ENCODE results near the gene FYCO1. TPM values are rescaled to one million over a fixed set of nuclear protein-coding genes. Genes with fewer than 3 reads are reported as not detected.

Gene FYCO1
- total RNA-seq, 3 donors from 2014 or later: 9.3 to 9.9 (median 9.8) TPM

- ATAC-seq (no peak), DNase-seq (no peak)
- H3K36me3 Mint-ChIP-seq (ENCODE audit: insufficient read depth): peaks cover 48% of the 10 kb centered on the region
- H3K4me3 Mint-ChIP-seq: no peak overlapping the region
- peaks cover 11% of the 10 kb centered on the region for H3K4me1 Mint-ChIP-seq (ENCODE audit: low read depth)
- no peaks in the 10 kb centered on the region for H3K27me3 Mint-ChIP-seq (ENCODE audit: low read depth)
- H3K9me3 Mint-ChIP-seq: no peaks in the 10 kb centered on the region
Measured at GRCh38 chr3:45922950-45923590, 72.6 kb downstream of the FYCO1 start.

GRCh38 chr3:45922039-45922326, 73.6 kb downstream of the FYCO1 start:
- Mint-ChIP-seq H3K9me3 (no peaks in the 10 kb centered on the region), H3K27me3 (ENCODE audit: low read depth) (no peaks in the 10 kb centered on the region), H3K4me1 (ENCODE audit: low read depth) (peaks cover 13% of the 10 kb centered on the region), H3K36me3 (ENCODE audit: insufficient read depth) (peaks cover 39% of the 10 kb centered on the region), H3K4me3 (no peak overlapping the region)
- DNase-seq: no peak
- no peak for ATAC-seq

GRCh38 chr3:45921158-45922038, 74.2 kb downstream of the FYCO1 start:
- Mint-ChIP-seq H3K4me1 (ENCODE audit: low read depth) (peaks cover 19% of the 10 kb centered on the region), H3K4me3 (no peak overlapping the region), H3K9me3 (no peaks in the 10 kb centered on the region), H3K36me3 (ENCODE audit: insufficient read depth) (peaks cover 37% of the 10 kb centered on the region), H3K27me3 (ENCODE audit: low read depth) (no peaks in the 10 kb centered on the region)
- ATAC-seq (no peak), DNase-seq (no peak)

GRCh38 chr3:45917146-45917898, 78.3 kb downstream of the FYCO1 start:
- peaks cover 40% of the 10 kb centered on the region for H3K4me1 Mint-ChIP-seq (ENCODE audit: low read depth)
- H3K27me3 Mint-ChIP-seq (ENCODE audit: low read depth): no peaks in the 10 kb centered on the region
- no peak overlapping the region for H3K4me3 Mint-ChIP-seq

GRCh38 chr3:45915518-45916231, 79.9 kb downstream of the FYCO1 start:
- Mint-ChIP-seq H3K36me3 (ENCODE audit: insufficient read depth) (peaks cover 16% of the 10 kb centered on the region), H3K4me3 (peak overlapping the region; percentile 61), H3K27me3 (ENCODE audit: low read depth) (peaks cover 2% of the 10 kb centered on the region), H3K9me3 (no peaks in the 10 kb centered on the region), H3K4me1 (ENCODE audit: low read depth) (peaks cover 40% of the 10 kb centered on the region)
- DNase-seq (peak; percentile 78), ATAC-seq (peak; percentile 91 to 94)

More at GRCh38 chr3:45917146-45917898, 78.3 kb downstream of the FYCO1 start:
- DNase-seq (no peak), ATAC-seq (no peak)
- Mint-ChIP-seq H3K9me3 (no peaks in the 10 kb centered on the region), H3K36me3 (ENCODE audit: insufficient read depth) (peaks cover 19% of the 10 kb centered on the region)

GRCh38 chr3:45915059-45915439, 80.6 kb downstream of the FYCO1 start:
- peaks cover 15% of the 10 kb centered on the region for H3K36me3 Mint-ChIP-seq (ENCODE audit: insufficient read depth)
- peak overlapping the region; percentile 61 for H3K4me3 Mint-ChIP-seq
- DNase-seq (no peak), ATAC-seq (no peak)
- peaks cover 2% of the 10 kb centered on the region for H3K27me3 Mint-ChIP-seq (ENCODE audit: low read depth)
- H3K4me1 Mint-ChIP-seq (ENCODE audit: low read depth): peaks cover 44% of the 10 kb centered on the region
- H3K9me3 Mint-ChIP-seq: no peaks in the 10 kb centered on the region

DNA sequence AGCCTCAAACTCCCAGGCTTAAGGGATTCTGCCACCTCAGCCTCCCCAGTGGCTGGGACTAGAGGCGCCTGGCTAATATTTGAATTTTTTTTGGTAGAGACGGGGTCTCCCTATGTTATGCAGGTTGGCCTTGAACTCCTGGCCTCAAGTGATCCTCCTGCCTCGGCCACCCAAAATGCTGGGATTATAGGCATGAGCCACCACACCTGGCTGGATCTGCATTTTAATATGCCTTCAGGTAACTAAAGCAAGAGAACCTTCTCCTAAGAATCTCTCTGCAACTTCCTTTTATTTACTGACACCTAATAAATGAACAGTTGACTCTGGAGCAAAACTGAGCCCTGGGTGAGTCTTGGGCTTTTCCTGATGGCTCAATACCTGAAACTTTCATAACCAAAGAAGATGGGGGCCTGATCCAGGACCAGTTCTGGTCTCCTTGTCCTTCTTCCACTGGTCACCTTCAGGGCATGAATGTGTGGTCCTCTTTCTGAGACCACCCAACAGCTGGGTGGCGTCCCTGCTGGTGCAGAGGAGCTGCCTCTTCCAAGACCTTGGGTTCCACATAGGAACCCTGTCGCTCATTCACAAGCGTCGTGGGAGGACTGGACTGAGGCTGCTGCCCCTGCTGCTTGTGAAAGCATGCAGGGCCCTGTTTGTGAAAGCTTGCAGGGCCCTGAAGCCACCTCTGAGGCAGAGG, 81.1 kb downstream of the FYCO1 start:
- DNase-seq (no peak), ATAC-seq (no peak)
- H3K4me1 Mint-ChIP-seq (ENCODE audit: low read depth): peaks cover 44% of the 10 kb centered on the region
- peaks cover 17% of the 10 kb centered on the region for H3K36me3 Mint-ChIP-seq (ENCODE audit: insufficient read depth)
- no peaks in the 10 kb centered on the region for H3K9me3 Mint-ChIP-seq
- H3K27me3 Mint-ChIP-seq (ENCODE audit: low read depth): peaks cover 2% of the 10 kb centered on the region
- no peak overlapping the region for H3K4me3 Mint-ChIP-seq

DNA sequence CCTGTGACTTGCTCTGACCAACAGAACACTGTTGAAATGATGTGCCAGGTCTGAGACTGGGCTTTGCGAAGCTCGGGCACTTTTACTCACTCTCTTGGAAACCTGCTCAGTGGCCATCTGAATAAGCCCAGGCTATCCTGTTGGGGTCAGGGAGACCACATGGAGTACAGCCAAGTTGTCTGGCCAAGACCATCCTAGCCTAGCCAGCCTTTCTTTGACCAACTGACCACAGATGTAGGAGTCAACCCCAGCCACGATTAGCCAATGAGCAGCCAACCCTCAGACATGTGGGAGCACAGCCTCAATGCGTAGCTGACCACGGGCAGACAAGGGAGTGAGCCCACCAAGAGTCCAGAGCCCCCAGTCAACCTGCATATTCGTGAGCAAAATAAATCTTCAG, 83.2 kb downstream of the FYCO1 start:
- H3K36me3 Mint-ChIP-seq (ENCODE audit: insufficient read depth): peaks cover 11% of the 10 kb centered on the region
- DNase-seq: no peak
- H3K4me1 Mint-ChIP-seq (ENCODE audit: low read depth): peaks cover 53% of the 10 kb centered on the region
- no peaks in the 10 kb centered on the region for H3K9me3 Mint-ChIP-seq
- peaks cover 2% of the 10 kb centered on the region for H3K27me3 Mint-ChIP-seq (ENCODE audit: low read depth)
- H3K4me3 Mint-ChIP-seq: no peak overlapping the region
- no peak for ATAC-seq

DNA sequence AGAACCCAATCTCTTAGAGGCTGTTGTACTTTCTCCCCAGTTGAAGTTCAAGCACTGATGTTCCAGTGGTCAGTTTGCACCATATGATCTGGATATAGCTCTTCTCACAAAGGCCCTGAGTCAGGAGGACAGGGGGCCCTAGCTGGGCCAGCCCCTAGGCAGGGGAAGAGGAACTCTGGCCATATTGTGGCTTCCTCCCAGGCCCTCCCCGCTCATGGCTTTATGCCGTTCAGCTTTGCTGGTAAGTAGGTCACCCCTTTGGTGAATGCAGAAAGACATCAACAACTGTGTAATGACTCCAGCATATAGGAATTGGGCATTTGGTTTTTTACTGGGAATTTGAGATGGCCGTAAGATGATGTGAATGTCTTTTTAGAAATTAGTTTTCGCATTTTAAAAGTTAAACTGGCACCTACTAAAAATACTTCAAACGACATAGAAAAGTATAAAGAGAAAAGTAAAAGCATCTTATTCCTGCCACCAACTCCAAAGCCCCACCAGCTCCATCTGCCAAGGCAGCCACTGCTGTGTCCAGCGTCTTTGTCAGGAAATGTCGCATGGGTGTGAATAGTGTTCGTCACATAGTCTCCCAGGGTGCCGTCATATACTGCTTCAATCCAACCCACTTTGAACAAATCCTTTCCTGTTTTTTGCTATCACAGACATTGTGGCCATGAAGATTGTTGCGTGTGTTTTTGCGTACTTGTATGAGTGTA, 84.0 kb downstream of the FYCO1 start:
- Mint-ChIP-seq H3K4me3 (no peak overlapping the region), H3K9me3 (no peaks in the 10 kb centered on the region), H3K4me1 (ENCODE audit: low read depth) (peaks cover 51% of the 10 kb centered on the region), H3K27me3 (ENCODE audit: low read depth) (peaks cover 4% of the 10 kb centered on the region), H3K36me3 (ENCODE audit: insufficient read depth) (peaks cover 11% of the 10 kb centered on the region)
- DNase-seq: no peak
- no peak for ATAC-seq

GRCh38 chr3:45910892-45911291, 84.7 kb downstream of the FYCO1 start:
- H3K4me1 Mint-ChIP-seq (ENCODE audit: low read depth): peaks cover 43% of the 10 kb centered on the region
- H3K9me3 Mint-ChIP-seq: no peaks in the 10 kb centered on the region
- H3K36me3 Mint-ChIP-seq (ENCODE audit: insufficient read depth): peaks cover 11% of the 10 kb centered on the region
- H3K27me3 Mint-ChIP-seq (ENCODE audit: low read depth): peaks cover 4% of the 10 kb centered on the region
- H3K4me3 Mint-ChIP-seq: no peak overlapping the region
- ATAC-seq (no peak), DNase-seq (no peak)

- ATAC-seq (no peak), DNase-seq (no peak)
- H3K36me3 Mint-ChIP-seq (ENCODE audit: insufficient read depth): peaks cover 17% of the 10 kb centered on the region
- peaks cover 34% of the 10 kb centered on the region for H3K4me1 Mint-ChIP-seq (ENCODE audit: low read depth)
- H3K9me3 Mint-ChIP-seq: no peaks in the 10 kb centered on the region
- no peak overlapping the region for H3K4me3 Mint-ChIP-seq
- peaks cover 4% of the 10 kb centered on the region for H3K27me3 Mint-ChIP-seq (ENCODE audit: low read depth)
Measured at GRCh38 chr3:45909542-45909941, 86.1 kb downstream of the FYCO1 start.

DNA sequence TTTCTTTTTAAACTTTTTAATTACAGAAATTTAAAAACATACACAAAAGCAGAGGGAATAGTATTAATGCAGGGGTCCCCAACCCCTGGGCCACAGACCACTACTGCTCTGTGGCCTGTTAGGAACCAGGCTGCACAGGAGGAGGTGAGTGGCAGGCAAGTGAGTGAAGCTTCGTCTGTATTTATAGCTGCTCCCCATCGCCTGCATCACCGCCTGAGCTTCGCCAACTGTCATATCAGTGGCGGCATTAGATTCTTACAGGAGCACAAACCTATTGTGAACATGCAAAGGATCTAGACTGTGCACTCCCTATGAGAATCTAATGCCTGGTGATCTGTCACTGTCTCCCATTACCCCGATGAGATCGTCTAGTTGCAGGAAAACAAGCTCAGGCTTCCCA, 86.9 kb downstream of the FYCO1 start:
- no peaks in the 10 kb centered on the region for H3K9me3 Mint-ChIP-seq
- H3K36me3 Mint-ChIP-seq (ENCODE audit: insufficient read depth): peaks cover 17% of the 10 kb centered on the region
- no peak for DNase-seq
- no peak for ATAC-seq
- H3K4me3 Mint-ChIP-seq: no peak overlapping the region
- peaks cover 4% of the 10 kb centered on the region for H3K27me3 Mint-ChIP-seq (ENCODE audit: low read depth)
- H3K4me1 Mint-ChIP-seq (ENCODE audit: low read depth): peaks cover 32% of the 10 kb centered on the region
